Stimulated activated CD8-positive, alpha-beta memory T cell treated with anti-CD3 and anti-CD28 coated beads, Interleukin-4, amount 100 ng/mL, for 24 hours (primary cell): ENCODE measurements around the gene UBE3C.

ENCODE experiments used
- DNase-seq: peaks from one replicate; pipeline ENCODE4 v3.0.0-alpha.2; 2020; ENCODE audit warnings: low read depth

UBE3C gene

GRCh38 chr7:157292770-157293412, 154.2 kb downstream of the UBE3C start:
- no peak for DNase-seq

- no peak for DNase-seq
Observed at GRCh38 chr7:157293413-157293788, 154.7 kb downstream of the UBE3C start.

GRCh38 chr7:157294773-157295172, 156.0 kb downstream of the UBE3C start:
- DNase-seq, result no peak

- DNase-seq, result no peak
Observed at GRCh38 chr7:157295338-157295737, 156.6 kb downstream of the UBE3C start.

- DNase-seq, result no peak
Observed at GRCh38 chr7:157297185-157297584, 158.5 kb downstream of the UBE3C start.

GRCh38 chr7:157299317-157299612, 160.5 kb downstream of the UBE3C start:
- no peak for DNase-seq

- no peak for DNase-seq
Observed at GRCh38 chr7:157299613-157300368, 161.1 kb downstream of the UBE3C start.

GRCh38 chr7:157300369-157300825, 161.7 kb downstream of the UBE3C start:
- no peak for DNase-seq

GRCh38 chr7:157301610-157302120, 162.9 kb downstream of the UBE3C start:
- no peak for DNase-seq

GRCh38 chr7:157306846-157307838, 168.4 kb downstream of the UBE3C start:
- no peak for DNase-seq

GRCh38 chr7:157309988-157310668, 171.4 kb downstream of the UBE3C start:
- DNase-seq, result no peak

- no peak for DNase-seq
Observed at GRCh38 chr7:157310676-157311185, 172.0 kb downstream of the UBE3C start.

GRCh38 chr7:157312941-157313340, 174.2 kb downstream of the UBE3C start:
- no peak for DNase-seq

- DNase-seq, result no peak
Observed at GRCh38 chr7:157313645-157314044, 174.9 kb downstream of the UBE3C start.

- no peak for DNase-seq
Observed at GRCh38 chr7:157318015-157318706, 179.4 kb downstream of the UBE3C start.
